WTC11 (cell line): Measurements from ENCODE around the gene MYLK3. TPM values are rescaled to one million over a fixed set of nuclear protein-coding genes. Genes with fewer than 3 reads are reported as not detected.

ENCODE experiments used
- ATAC-seq: fragments of 200-7000 bp; cut with Tn5 transposase; 2 replicates; pipeline ENCODE4 v1.10.0; 2021; ENCODE audit warnings: mild to moderate bottlenecking, moderate library complexity
- CTCF ChIA-PET: fragments of 300-600 bp; sonication (Branson Sonifier 250); formaldehyde crosslinking; loops from one replicate; lab custom pipeline; 2021; ENCODE audit warnings: antibody characterized with exemption; lab: Charles Lee
- POLR2A ChIA-PET: fragments of 350-600 bp; sonication (Branson Sonifier 250); formaldehyde crosslinking; loops from one replicate; lab custom pipeline; 2021; ENCODE audit warnings: antibody characterized with exemption; lab: Charles Lee
- DNase-seq: peaks from one replicate; pipeline ENCODE4 v3.0.0; 2021; ENCODE audit warnings: low spot score
- H3K27ac Mint-ChIP-seq: 2 replicates; pipeline ENCODE4 v1.8.0; 2021; ENCODE audit warnings: mixed read lengths
- H3K27me3 Mint-ChIP-seq: 2 replicates; pipeline ENCODE4 v1.8.0; 2021; ENCODE audit warnings: low read depth, mild to moderate bottlenecking, moderate library complexity, mixed read lengths
- H3K36me3 Mint-ChIP-seq: 2 replicates; pipeline ENCODE4 v1.8.0; 2021; ENCODE audit warnings: mixed read lengths
- H3K4me1 Mint-ChIP-seq: 2 replicates; pipeline ENCODE4 v1.8.0; 2022; ENCODE audit warnings: mixed read lengths
- H3K4me3 Mint-ChIP-seq: 2 replicates; pipeline ENCODE4 v1.8.0; 2021; ENCODE audit warnings: mild to moderate bottlenecking, moderate library complexity, mixed read lengths
- H3K9me3 Mint-ChIP-seq: 2 replicates; pipeline ENCODE4 v1.8.0; 2021; ENCODE audit warnings: mixed read lengths
- AFF4 ChIP-seq: sonication (generic); formaldehyde crosslinking; IDR thresholded peaks from 2 replicates; pipeline ENCODE4 v1.8.1; 2023; ENCODE audit warnings: mild to moderate bottlenecking, missing genetic modification reagents, borderline replicate concordance
- ARID4B ChIP-seq: sonication (generic); formaldehyde crosslinking; IDR thresholded peaks from 2 replicates; pipeline ENCODE4 v1.8.0; 2023; ENCODE audit warnings: missing genetic modification reagents, mild to moderate bottlenecking, borderline replicate concordance
- ATF1 ChIP-seq: sonication (generic); formaldehyde crosslinking; IDR thresholded peaks from 2 replicates; pipeline ENCODE4 v1.8.1; 2023; ENCODE audit warnings: mild to moderate bottlenecking, moderate library complexity, missing genetic modification reagents
- ETV6 ChIP-seq: sonication (generic); formaldehyde crosslinking; IDR thresholded peaks from 2 replicates; pipeline ENCODE4 v1.8.1; 2022; ENCODE audit warnings: mild to moderate bottlenecking, missing genetic modification reagents
- FOXK1 ChIP-seq: sonication (generic); formaldehyde crosslinking; IDR thresholded peaks from 2 replicates; pipeline ENCODE4 v1.8.0; 2022; ENCODE audit warnings: mild to moderate bottlenecking, moderate library complexity, missing genetic modification reagents
- GABPB1 ChIP-seq: sonication (generic); formaldehyde crosslinking; IDR thresholded peaks from 2 replicates; pipeline ENCODE4 v1.8.1; 2023; ENCODE audit warnings: mild to moderate bottlenecking, missing genetic modification reagents
- JUN ChIP-seq: sonication (generic); formaldehyde crosslinking; IDR thresholded peaks from 2 replicates; pipeline ENCODE4 v1.8.0; 2023; ENCODE audit warnings: mild to moderate bottlenecking, missing genetic modification reagents
- RELA ChIP-seq: sonication (generic); formaldehyde crosslinking; IDR thresholded peaks from 2 replicates; pipeline ENCODE4 v1.8.1; 2022; ENCODE audit warnings: missing genetic modification reagents, mild to moderate bottlenecking, borderline replicate concordance
- SOX15 ChIP-seq: fragments of 250-450 bp; sonication (Bioruptor Pico); IDR thresholded peaks from 2 replicates; pipeline ENCODE4 v1.9.0; 2021; ENCODE audit warnings: mild to moderate bottlenecking
- STAT6 ChIP-seq: sonication (generic); formaldehyde crosslinking; conservative IDR thresholded peaks from 2 replicates; pipeline ENCODE4 v1.8.1; 2023; ENCODE audit warnings: mild to moderate bottlenecking, low read depth, missing genetic modification reagents, moderate library complexity
- TEAD1 ChIP-seq: sonication (generic); formaldehyde crosslinking; IDR thresholded peaks from 2 replicates; pipeline ENCODE4 v1.8.0; 2022; ENCODE audit warnings: mild to moderate bottlenecking, missing genetic modification reagents
- TEAD4 ChIP-seq: sonication (generic); formaldehyde crosslinking; IDR thresholded peaks from 2 replicates; pipeline ENCODE4 v1.8.0; 2022; ENCODE audit warnings: mild to moderate bottlenecking, missing genetic modification reagents
- TP53 ChIP-seq: sonication (generic); formaldehyde crosslinking; IDR thresholded peaks from 2 replicates; pipeline ENCODE4 v1.8.1; 2023; ENCODE audit warnings: mild to moderate bottlenecking, missing genetic modification reagents
- USF2 ChIP-seq: sonication (generic); formaldehyde crosslinking; IDR thresholded peaks from 2 replicates; pipeline ENCODE4 v1.8.1; 2023; ENCODE audit warnings: mild to moderate bottlenecking, missing genetic modification reagents, moderate library complexity
- ZNF263 ChIP-seq: sonication (generic); formaldehyde crosslinking; IDR thresholded peaks from 2 replicates; pipeline ENCODE4 v1.8.1; 2022; ENCODE audit warnings: low read depth, mild to moderate bottlenecking, moderate library complexity, missing genetic modification reagents
- ZNF423 ChIP-seq: fragments of 250-450 bp; sonication (Bioruptor Pico); IDR thresholded peaks from 2 replicates; pipeline ENCODE4 v2.1.2; 2022; ENCODE audit warnings: mild to moderate bottlenecking, moderate library complexity
- total RNA-seq: library from RNA; stranded (reverse); gene quantifications from 3 replicates; pipeline ENCODE4 v1.2.3, GENCODE V29; 2021
- TF ChIP-seq, protein P1 (sequence below): fragments of 250-450 bp; sonication (Bioruptor Pico); IDR thresholded peaks from 2 replicates; pipeline ENCODE4 v1.8.0; 2021; ENCODE audit warnings: mild to moderate bottlenecking
- TF ChIP-seq, protein P2 (sequence below): fragments of 200-600 bp; IDR thresholded peaks from 2 replicates; pipeline ENCODE4 v1.8.0; 2022; ENCODE audit warnings: antibody characterized with exemption

MYLK3 gene
- total RNA-seq, 1 experiment from 2014 or later = 0.79 TPM

GRCh38 chr16:46700048-46700447 is 48.1 kb downstream of the MYLK3 start:
- CTCF ChIA-PET = interaction anchor here (2.2 kb wide), 1 partner anchor 27 kb away, joined by 6 read pairs; no protein-coding TSS in a partner anchor
- Mint-ChIP-seq H3K4me1 (no peaks in the 10 kb centered on the region), H3K36me3 (peaks cover 40% of the 10 kb centered on the region)
- no peak for ATAC-seq
- TF ChIP-seq ETV6 (CRISPR knock-in tag) (no peak), TEAD1 (CRISPR knock-in tag) (no peak), RELA (CRISPR knock-in tag) (no peak), ZNF263 (no peak), ARID4B (CRISPR knock-in tag) (no peak)
- TF ChIP-seq, all 79 proteins: peak for 0
- no peak for DNase-seq
- POLR2A ChIA-PET = no interaction called here
- no peaks in the 10 kb centered on the region for H3K9me3 Mint-ChIP-seq
- H3K27me3 Mint-ChIP-seq = no peaks in the 10 kb centered on the region
- H3K27ac Mint-ChIP-seq = no peak overlapping the region
- no peak overlapping the region for H3K4me3 Mint-ChIP-seq

DNA sequence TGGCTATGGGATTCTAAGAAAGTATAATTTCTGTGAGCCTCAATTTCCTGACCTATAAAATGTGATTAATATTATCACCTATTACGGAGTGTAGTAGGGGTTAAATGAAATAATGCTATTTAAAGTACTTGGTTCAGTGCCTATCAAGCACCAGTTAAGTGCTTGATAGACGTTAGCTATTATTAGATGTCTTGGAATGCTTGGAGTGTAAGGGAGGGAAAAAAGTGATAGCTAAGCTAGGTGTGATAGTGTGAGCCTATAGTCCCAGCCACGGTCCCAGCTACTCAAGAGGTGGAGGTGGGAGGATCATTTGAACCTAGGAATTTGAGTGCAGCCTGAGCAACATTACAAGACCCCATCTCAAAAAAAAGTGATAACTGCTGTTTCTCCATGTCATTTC is 51.2 kb downstream of the MYLK3 start:
- no peaks in the 10 kb centered on the region for H3K4me1 Mint-ChIP-seq
- H3K36me3 Mint-ChIP-seq = peaks cover 56% of the 10 kb centered on the region
- no peak overlapping the region for H3K4me3 Mint-ChIP-seq
- no peak for TF ChIP-seq GABPB1 (CRISPR knock-in tag)
- no peak for TF ChIP-seq TEAD4 (CRISPR knock-in tag)
- no peak for TF ChIP-seq FOXK1 (CRISPR knock-in tag)
- no peak for TF ChIP-seq ATF1 (CRISPR knock-in tag)
- no peak for TF ChIP-seq AFF4 (CRISPR knock-in tag)
- TF ChIP-seq USF2 = no peak
- no peak for TF ChIP-seq TP53
- no peak for TF ChIP-seq SOX15 (CRISPR knock-in tag)
- TF ChIP-seq, protein P1, sequence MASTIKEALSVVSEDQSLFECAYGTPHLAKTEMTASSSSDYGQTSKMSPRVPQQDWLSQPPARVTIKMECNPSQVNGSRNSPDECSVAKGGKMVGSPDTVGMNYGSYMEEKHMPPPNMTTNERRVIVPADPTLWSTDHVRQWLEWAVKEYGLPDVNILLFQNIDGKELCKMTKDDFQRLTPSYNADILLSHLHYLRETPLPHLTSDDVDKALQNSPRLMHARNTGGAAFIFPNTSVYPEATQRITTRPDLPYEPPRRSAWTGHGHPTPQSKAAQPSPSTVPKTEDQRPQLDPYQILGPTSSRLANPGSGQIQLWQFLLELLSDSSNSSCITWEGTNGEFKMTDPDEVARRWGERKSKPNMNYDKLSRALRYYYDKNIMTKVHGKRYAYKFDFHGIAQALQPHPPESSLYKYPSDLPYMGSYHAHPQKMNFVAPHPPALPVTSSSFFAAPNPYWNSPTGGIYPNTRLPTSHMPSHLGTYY (CRISPR knock-in tag) = no peak
- no peak for TF ChIP-seq JUN
- TF ChIP-seq, protein P2, sequence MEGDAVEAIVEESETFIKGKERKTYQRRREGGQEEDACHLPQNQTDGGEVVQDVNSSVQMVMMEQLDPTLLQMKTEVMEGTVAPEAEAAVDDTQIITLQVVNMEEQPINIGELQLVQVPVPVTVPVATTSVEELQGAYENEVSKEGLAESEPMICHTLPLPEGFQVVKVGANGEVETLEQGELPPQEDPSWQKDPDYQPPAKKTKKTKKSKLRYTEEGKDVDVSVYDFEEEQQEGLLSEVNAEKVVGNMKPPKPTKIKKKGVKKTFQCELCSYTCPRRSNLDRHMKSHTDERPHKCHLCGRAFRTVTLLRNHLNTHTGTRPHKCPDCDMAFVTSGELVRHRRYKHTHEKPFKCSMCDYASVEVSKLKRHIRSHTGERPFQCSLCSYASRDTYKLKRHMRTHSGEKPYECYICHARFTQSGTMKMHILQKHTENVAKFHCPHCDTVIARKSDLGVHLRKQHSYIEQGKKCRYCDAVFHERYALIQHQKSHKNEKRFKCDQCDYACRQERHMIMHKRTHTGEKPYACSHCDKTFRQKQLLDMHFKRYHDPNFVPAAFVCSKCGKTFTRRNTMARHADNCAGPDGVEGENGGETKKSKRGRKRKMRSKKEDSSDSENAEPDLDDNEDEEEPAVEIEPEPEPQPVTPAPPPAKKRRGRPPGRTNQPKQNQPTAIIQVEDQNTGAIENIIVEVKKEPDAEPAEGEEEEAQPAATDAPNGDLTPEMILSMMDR = no peak
- TF ChIP-seq STAT6 (CRISPR knock-in tag) = no peak
- TF ChIP-seq ZNF423 (CRISPR knock-in tag) = no peak
- DNase-seq (no peak), ATAC-seq (no peak)
- H3K27me3 Mint-ChIP-seq = no peaks in the 10 kb centered on the region
- POLR2A ChIA-PET = no interaction called here
- H3K27ac Mint-ChIP-seq = no peak overlapping the region
- H3K9me3 Mint-ChIP-seq = no peaks in the 10 kb centered on the region
- CTCF ChIA-PET = interaction anchor here (2.0 kb wide), 1 partner anchor 23 kb away, joined by 7 read pairs; no protein-coding TSS in a partner anchor
